Uterus (tissue), 2 donors: ENCODE results near the gene FSD2.

Source experiments
- CTCF ChIP-seq, 4 experiments: fragments of 200-600 bp in 2 of 4; fragments of 450-650 bp in 2 of 4; sonication (generic) in 2 of 4; IDR thresholded peaks; one replicate each; pipeline ENCODE4 v1.5.1; 2016 to 2019; ENCODE audit warnings: antibody characterized with exemption in 4 of 4, mild to moderate bottlenecking in 2 of 4, moderate library complexity in 1 of 4
- POLR2A ChIP-seq, 2 donors: fragments of 450-650 bp; IDR thresholded peaks; one replicate each; pipeline ENCODE4 v1.6.1; 2016; ENCODE audit warnings: antibody characterized with exemption in 2 of 2, mild to moderate bottlenecking in 1 of 2, moderate library complexity in 1 of 2

GRCh38 chr15:82709081-82709420 lies 96.8 kb downstream of the FSD2 start:
- TF ChIP-seq POLR2A (IDR thresholded peaks at IDR 0.05) (no peak), CTCF (IDR thresholded peaks at IDR 0.05) (no peak)
